Mucosa of descending colon (tissue), 3 donors: Measurements from ENCODE around the gene SYTL3. TPM values are rescaled to one million over a fixed set of nuclear protein-coding genes. Genes with fewer than 3 reads are reported as not detected.
A peak's percentile ranks its signal among the peaks of the same experiment; 100 is the strongest.
"Not testable (repeated sequence)": the region's sequence is repeated elsewhere in the genome, so short reads cannot be mapped to it uniquely, and the experiment has no call there.

Experiments used
- ATAC-seq: fragments of 200-7000 bp; cut with Tn5 transposase; one replicate; pipeline ENCODE4 v1.9.1; 2020; ENCODE audit warnings: mild to moderate bottlenecking, moderate library complexity
- DNase-seq, 3 donors: peaks; one replicate each; pipeline ENCODE4 v3.0.0-alpha.2; 2020
- H3K36me3 ChIP-seq: fragments of 200-600 bp; one replicate; pipeline ENCODE4 v1.8.0; 2021; ENCODE audit warnings: low read depth, mild to moderate bottlenecking
- H3K4me1 ChIP-seq: fragments of 200-600 bp; one replicate; pipeline ENCODE4 v1.8.0; 2021; ENCODE audit warnings: low read depth, mild to moderate bottlenecking
- H3K4me3 ChIP-seq: fragments of 200-600 bp; one replicate; pipeline ENCODE4 v1.8.0; 2021; ENCODE audit warnings: mild to moderate bottlenecking
- H3K9me3 ChIP-seq: fragments of 200-600 bp; one replicate; pipeline ENCODE4 v1.8.0; 2021; ENCODE audit warnings: mild to moderate bottlenecking
- intact Hi-C, 2 donors: fragments of 100-400 bp; cut with DNase I in 1 of 2; cut with micrococcal nuclease in 1 of 2; formaldehyde crosslinking; loops; one replicate each; pipeline versions ENCODE4 v1.11.0 to v1.11.1; 2022; cut with DNase I, micrococcal nuclease
- long read RNA-seq, 2 donors: library from polyadenylated mRNA; unstranded; transcript quantifications; one replicate each; pipeline ENCODE4 v2.0.0, GENCODE V29; 2019 to 2021
- total RNA-seq, 3 donors: library from RNA; stranded (reverse); fragmentation: NEBNext Ultra II Directional in 2 of 3; extraction: Animal tissue kit (Norgen Biotek cat#: 25700) in 2 of 3; gene quantifications; one replicate each; pipeline versions ENCODE4 v1.2.1 to v1.2.4, GENCODE V29; 2021 to 2023
- TF ChIP-seq, protein P1 (sequence below): fragments of 200-600 bp; IDR thresholded peaks from one replicate; pipeline ENCODE4 v1.8.0; 2022; ENCODE audit warnings: antibody characterized with exemption, mild to moderate bottlenecking
- donor health status: DM: no; HTN: no; CAD: no; lungs with moderate emphysema.
- donor health status: DM: no; HTN: no; CAD: no.
- donor health status: DM: no; HTN: yes; CAD: no.

SYTL3 gene, protein sequence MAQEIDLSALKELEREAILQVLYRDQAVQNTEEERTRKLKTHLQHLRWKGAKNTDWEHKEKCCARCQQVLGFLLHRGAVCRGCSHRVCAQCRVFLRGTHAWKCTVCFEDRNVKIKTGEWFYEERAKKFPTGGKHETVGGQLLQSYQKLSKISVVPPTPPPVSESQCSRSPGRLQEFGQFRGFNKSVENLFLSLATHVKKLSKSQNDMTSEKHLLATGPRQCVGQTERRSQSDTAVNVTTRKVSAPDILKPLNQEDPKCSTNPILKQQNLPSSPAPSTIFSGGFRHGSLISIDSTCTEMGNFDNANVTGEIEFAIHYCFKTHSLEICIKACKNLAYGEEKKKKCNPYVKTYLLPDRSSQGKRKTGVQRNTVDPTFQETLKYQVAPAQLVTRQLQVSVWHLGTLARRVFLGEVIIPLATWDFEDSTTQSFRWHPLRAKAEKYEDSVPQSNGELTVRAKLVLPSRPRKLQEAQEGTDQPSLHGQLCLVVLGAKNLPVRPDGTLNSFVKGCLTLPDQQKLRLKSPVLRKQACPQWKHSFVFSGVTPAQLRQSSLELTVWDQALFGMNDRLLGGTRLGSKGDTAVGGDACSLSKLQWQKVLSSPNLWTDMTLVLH
- total RNA-seq: 1 to 10 TPM; 2.8 to 4.7 (median 4.4) TPM
- long read RNA-seq, donor 1, partial matches to known transcripts: 2 of 5 reads
- long read RNA-seq, donor 1, other reads (novel, unspliced or antisense): 1 of 5 reads
- long read RNA-seq, donor 2, partial matches to known transcripts: 1 of 3 reads
- long read RNA-seq, donor 2, other reads (novel, unspliced or antisense): 2 of 3 reads

GRCh38 chr6:158649289-158650143 is at the start of gene SYTL3:
Gene SYTL3 (plus strand): TSS chr6:158650054. CDS start chr6:158663269, 13,215 bp downstream.
- intact Hi-C loops: no loop called here
- no peaks in the 10 kb centered on the region for H3K9me3 ChIP-seq
- H3K36me3 ChIP-seq: no peaks in the 10 kb centered on the region
- TF ChIP-seq, protein P1, sequence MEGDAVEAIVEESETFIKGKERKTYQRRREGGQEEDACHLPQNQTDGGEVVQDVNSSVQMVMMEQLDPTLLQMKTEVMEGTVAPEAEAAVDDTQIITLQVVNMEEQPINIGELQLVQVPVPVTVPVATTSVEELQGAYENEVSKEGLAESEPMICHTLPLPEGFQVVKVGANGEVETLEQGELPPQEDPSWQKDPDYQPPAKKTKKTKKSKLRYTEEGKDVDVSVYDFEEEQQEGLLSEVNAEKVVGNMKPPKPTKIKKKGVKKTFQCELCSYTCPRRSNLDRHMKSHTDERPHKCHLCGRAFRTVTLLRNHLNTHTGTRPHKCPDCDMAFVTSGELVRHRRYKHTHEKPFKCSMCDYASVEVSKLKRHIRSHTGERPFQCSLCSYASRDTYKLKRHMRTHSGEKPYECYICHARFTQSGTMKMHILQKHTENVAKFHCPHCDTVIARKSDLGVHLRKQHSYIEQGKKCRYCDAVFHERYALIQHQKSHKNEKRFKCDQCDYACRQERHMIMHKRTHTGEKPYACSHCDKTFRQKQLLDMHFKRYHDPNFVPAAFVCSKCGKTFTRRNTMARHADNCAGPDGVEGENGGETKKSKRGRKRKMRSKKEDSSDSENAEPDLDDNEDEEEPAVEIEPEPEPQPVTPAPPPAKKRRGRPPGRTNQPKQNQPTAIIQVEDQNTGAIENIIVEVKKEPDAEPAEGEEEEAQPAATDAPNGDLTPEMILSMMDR: no peak
- no peak within 1 kb of the TSS for H3K4me3 ChIP-seq
- ATAC-seq (peak; percentile 61), DNase-seq (peak; percentile 55 to 84 (median 68))
- peaks cover under 1% of the 10 kb centered on the region for H3K4me1 ChIP-seq

- Histone ChIP-seq H3K9me3 (no peaks in the 10 kb centered on the region), H3K36me3 (no peaks in the 10 kb centered on the region), H3K4me3 (no peak overlapping the region), H3K4me1 (no peaks in the 10 kb centered on the region)
- DNase-seq (no peak), ATAC-seq (no peak)
- TF ChIP-seq, protein P1: no peak
- intact Hi-C loops: loop anchor here in 1 of 2 donors (10.0 kb wide), 1 partner anchor 379 kb away; no protein-coding TSS in a partner anchor
Observed at GRCh38 chr6:158603261-158604047, 46.4 kb upstream of the SYTL3 start.

DNA sequence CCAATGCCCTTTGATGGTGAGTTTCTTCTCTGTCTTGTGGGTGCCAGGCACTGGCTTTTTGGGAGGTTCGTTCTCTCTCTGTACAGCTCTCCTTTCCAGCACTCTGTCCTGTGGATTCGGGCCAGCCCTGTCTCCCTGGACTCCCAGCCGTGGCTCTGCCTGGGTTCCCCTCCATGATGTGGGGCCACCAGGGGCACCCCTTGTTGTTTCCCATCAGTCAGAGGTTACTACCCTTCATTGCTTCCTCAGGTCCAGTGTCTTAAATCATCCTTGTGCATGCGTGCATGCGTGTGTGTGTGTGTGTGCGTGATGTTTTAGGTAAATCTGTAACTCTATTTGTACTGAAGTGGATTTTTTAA is 45.8 kb upstream of the SYTL3 start:
- no peaks in the 10 kb centered on the region for H3K4me1 ChIP-seq
- no peaks in the 10 kb centered on the region for H3K9me3 ChIP-seq
- TF ChIP-seq, protein P1: no peak
- intact Hi-C loops: loop anchor here in 1 of 2 donors (10.0 kb wide), 1 partner anchor 379 kb away; no protein-coding TSS in a partner anchor
- DNase-seq: no peak
- H3K36me3 ChIP-seq: no peaks in the 10 kb centered on the region
- no peak overlapping the region for H3K4me3 ChIP-seq
- ATAC-seq: no peak

- Histone ChIP-seq H3K4me1 (no peaks in the 10 kb centered on the region), H3K36me3 (no peaks in the 10 kb centered on the region), H3K9me3 (no peaks in the 10 kb centered on the region), H3K4me3 (no peak overlapping the region)
- ATAC-seq (peak; percentile 95), DNase-seq (peak in 2 of 3 donors; percentile 41 to 86)
- intact Hi-C loops: loop anchor here in 1 of 2 donors (10.0 kb wide), 1 partner anchor 381 kb away; no protein-coding TSS in a partner anchor
- TF ChIP-seq, protein P1: peak; percentile 44
Observed at GRCh38 chr6:158605266-158605878, 44.5 kb upstream of the SYTL3 start.

DNA sequence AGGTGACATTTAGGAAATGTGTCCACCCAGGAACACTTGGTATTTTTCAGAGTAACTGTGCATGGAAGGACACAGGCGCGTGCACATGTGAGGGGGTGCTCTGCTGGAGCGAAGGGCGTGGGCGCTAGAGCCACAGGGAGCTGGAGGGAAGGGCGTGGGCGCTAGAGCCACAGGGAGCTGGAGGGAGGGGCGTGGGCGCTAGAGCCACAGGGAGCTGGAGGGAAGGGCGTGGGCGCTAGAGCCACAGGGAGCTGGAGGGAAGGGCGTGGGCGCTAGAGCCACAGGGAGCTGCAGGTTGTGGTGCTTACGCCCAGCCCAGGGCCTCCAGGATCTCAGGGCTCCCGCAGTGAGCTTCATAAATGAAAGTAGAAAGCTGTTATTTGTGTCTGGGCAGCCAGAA is 43.8 kb upstream of the SYTL3 start:
- not testable (repeated sequence) for H3K4me3 ChIP-seq, DNase-seq, H3K9me3 ChIP-seq, H3K36me3 ChIP-seq, H3K4me1 ChIP-seq, ATAC-seq
- intact Hi-C loops: loop anchor here in 1 of 2 donors (10.0 kb wide), 1 partner anchor 381 kb away; no protein-coding TSS in a partner anchor
